AG20443 (cell line): ENCODE data around the gene ZNF200.
"Not testable (repeated sequence)": the region's sequence is repeated elsewhere in the genome, so short reads cannot be mapped to it uniquely, and the experiment has no call there.

ENCODE experiments used
- DNase-seq: peaks from one replicate; pipeline ENCODE4 v3.0.0; 2012; ENCODE audit warnings: low spot score, mixed read lengths

Gene ZNF200

DNA sequence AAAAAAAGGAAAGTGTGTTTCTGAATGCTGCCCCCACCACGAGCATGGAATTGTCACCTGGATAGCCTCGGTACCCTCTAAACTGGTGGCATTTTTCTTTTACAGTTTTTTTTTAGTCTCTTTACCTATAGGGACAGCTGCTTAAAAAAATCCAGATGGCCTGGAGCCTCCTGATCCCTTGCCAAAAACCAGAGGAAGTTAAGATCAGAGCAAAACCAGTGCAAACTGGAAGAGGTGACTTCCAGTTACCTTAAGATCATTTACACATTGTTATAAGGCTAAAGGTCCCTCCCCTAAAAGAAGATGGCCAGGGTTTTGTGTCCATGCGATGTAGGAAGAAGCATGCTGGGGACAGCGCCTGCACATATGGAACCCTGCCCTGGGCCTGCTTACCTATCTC is 18.0 kb upstream of the ZNF200 start:
- no peak for DNase-seq

DNA sequence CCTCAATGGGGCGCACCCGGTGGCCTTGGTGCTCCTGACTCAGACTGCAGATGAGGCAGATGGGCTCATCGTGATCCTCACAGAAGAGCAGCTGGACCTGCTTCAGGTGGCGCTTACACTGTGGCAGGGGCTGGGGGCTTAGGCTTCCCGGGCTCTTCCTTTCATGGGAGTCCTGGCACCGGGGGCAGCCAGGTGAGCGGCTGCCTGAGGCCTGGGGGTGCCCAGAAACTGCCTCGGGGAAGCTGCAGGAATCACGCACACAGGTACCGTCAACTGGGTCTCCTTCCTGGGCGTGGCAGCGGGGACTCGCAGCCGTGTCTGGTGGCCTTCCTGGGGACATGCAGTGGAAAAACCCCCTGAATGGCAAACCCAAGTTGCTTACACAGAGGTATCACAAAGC is 14.5 kb upstream of the ZNF200 start:
- no peak for DNase-seq

DNA sequence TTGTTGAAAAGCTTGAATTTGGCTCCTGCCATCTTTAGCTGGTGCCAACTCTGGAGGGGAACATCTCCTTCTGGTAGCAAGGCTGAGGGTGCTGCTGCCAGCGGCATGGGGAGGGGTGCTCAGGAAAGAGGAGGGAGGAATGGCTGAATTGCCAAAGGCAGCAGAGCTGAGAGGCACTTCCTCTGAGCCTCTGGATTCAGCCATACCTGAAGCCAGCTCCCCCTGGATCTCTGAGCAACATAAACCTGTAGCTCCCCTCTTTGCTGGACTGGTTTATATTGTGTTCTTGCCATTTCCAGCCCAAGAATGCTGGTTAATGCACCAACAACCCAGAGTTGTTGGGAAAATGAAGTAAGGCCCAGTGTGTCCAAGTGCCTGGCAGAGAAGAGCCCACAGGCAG is 14.1 kb upstream of the ZNF200 start:
- DNase-seq = no peak

DNA sequence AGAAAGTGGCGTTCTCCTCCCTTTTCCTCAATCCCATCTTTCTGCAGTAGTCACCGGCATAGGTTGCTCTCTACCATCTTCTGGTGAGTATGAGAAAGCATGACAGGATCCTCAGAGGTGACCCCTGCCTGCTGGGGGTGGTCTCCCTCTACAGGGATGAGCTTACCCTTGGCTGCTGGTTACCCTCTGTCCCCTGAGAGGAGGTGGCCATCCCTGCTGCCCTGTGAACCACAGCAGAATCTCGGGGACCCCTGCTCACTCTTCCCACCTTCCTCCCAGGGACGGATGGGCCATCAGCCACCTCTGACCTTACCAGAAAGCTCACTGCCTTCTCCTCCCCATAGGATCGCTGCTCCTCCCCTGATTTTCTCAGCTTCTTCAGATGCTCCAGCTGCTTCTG is 13.6 kb upstream of the ZNF200 start:
- no peak for DNase-seq

DNA sequence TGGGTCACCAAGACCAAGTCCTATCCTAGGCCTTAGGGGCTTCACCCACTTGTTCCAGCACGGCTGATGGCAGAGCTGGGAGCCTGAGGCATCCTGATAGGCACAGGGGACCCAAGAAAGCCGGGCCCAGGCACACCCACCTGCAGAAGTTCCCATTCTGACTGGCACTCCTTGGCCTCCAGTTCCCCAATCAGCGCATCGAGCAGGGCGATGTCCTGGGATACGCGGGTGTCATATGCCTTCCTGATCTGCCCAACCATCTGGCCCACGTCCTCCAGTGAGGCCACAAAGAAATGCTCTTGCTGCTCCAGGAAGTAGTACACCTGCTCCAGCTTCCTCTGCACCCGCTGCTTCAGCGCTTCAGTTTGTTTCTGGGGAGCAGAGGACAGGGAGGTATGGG is 11.9 kb upstream of the ZNF200 start:
- DNase-seq = no peak

DNA sequence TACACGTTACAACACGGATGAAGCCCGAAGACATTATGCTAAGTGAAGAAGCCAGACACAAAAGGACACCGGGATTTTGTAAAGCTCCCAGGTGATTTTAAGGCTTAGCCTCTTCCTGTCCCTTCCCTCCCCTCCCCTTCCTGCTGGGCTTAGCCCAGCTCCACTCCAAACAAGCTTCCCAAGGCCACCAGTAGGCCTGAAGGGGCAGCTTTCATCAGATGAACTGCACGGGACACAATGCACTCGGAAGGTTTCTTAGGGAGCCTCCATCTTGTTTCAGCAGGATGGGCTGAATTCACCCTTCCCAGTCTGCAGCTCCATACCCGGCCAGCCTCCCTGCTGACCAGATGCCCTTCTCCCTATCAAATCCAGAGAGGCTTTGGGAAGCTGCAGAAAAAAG is 11.0 kb upstream of the ZNF200 start:
- no peak for DNase-seq

DNA sequence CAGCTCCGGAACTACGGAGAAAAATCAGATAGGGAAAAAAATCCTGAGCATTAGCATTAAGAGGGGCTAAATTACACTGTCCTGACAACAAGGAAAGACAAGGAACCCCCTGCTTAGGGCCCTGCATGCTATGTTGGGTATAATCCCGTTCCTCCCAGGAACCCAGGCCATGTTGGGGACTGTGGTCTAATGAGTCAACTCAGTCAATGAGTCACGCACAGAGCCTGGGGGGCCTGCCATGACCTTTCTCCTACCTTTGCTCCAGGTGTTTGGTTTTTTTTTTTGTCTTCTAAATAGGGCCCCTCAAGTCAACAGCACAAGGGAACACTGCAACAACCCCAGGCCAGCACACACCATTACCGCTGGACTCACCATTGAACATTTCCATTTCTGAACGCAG is 8.9 kb upstream of the ZNF200 start:
- no peak for DNase-seq

DNA sequence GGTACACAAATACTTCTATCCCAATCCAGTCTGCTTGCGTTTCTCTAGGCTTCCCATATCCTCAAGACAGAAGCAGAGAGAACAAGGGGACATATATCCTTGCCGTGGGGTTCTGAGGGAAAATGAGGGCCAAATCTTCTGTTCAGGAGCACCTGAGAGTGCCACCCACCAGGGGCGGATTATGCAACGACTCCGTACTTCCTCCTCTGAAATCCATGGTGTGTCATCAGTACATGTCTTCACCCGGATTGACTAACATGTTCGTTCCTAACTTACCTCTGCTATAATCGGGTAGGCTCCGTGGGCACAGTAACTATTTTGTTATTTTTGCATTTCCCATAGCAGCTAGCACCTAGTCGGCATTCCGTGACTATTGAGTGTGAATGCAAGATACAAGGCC is 7.8 kb upstream of the ZNF200 start:
- DNase-seq = no peak

DNA sequence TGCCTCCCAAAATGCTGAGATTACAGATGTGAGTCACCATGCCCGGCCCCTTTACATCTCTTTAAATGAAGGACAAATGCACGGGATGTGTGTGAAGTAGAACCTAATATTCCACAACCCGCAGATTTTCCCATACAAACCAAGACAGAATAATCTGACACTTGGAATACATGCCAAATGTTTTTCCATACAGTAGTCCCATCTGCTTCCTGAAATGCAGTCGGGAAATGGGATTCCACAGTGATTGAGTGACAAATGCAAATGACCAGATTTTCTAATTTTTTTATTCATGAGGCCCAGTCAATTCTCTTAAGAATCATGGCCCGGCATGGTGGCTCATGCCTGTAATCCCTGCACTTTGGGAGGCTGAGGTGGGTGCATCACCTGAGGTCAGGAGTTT is 6.8 kb upstream of the ZNF200 start:
- no peak for DNase-seq

DNA sequence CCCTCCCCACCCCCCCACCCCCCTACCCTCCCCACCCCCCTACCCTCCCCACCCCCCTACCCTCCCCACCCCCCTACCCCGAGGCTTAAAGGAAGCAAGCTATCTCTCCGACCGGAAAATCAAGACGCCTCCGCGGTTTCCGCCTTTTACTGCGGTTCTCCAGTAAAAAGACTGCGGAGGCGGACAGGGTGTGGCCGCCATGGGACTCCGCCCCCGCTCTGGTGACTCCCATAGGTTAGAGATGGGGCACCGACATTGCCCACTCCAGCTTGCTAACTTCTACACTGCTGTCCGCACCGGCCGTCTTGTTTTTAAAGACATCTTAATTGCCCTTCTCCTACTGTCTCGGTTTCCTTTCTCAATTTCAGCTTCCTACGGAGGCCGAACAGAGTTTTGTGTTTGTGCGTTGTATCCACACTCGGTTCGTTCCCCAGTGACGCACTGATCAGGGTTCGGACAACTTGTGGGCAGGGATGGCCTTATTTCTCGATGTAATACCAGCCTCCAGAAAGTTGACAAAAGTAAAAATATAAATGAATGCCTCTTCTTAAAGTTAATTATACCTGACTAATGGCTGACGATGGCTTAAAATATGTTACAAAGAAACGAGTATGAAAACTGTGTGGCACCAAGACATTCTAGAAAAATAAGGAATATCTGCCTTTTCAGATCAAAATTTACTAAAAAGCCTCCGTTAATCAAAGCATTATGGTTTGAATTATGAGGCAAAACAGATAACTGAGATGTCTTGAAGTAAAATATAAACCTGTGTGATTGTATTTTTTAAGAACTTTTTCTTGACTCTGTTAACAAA is 1.1 kb upstream of the ZNF200 start:
- DNase-seq = no peak

DNA sequence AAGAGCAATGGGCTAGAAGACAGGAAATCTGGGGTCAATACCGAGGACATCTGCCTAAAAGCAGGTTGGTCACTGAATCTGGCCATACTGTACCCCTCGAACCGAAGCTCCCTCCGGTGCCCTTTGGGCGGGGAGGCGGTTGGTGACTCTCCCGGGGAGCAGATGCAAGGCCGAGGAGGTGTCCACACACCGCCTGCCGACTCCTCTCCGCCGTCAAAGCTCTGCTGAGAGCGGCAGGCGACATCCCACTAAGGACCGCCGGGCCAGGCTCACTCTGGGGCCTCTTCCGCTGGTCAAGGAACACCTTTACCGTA is 458 bp downstream of the ZNF200 start:
- DNase-seq = no peak

DNA sequence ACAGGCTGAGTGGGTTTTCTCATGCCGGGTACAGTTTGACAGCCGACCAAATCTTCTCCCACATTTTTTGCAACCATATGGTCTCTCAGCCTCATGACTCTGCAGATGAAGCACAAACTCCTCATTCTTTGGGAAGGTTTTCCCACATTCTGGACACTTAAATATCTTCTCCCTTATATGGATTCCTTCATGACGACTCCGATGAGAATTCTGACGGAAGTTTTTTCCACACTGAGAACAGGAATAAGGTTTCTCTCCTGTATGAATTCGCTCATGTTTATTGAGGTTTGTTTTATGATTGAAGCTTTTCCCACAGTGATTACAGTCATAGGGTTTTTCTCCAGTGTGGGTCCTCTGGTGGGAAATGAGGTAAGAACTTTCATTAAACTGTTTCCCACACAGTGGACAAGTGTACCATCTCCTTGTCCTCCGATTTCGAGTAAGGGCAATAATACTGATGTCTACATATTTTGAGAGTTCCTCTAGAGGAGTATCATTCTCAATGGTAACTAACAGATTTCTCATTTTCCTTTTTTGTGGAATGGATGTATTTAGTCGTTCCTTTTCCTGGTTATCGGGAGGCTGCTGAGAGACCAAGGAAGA is 10.9 kb downstream of the ZNF200 start:
- no peak for DNase-seq

DNA sequence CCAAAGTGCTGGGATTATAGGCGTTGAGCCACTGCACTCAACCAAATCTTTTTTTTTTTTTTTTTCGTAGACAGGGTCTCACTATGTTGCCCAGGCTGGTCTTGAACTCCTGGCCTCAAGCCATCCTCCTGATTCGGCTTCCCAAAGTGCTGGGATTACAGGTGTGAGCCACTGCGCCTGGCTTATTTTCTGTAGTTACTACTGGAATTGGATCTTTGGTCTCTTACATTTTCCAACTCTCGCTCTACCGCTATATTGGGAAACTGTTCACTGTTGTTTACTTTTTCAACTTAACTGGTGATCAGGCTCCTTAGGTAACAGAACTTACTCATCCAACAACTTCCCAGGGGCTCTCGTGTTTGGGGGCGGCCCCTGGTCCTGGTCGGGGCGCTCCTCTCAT is 14.1 kb downstream of the ZNF200 start:
- no peak for DNase-seq

DNA sequence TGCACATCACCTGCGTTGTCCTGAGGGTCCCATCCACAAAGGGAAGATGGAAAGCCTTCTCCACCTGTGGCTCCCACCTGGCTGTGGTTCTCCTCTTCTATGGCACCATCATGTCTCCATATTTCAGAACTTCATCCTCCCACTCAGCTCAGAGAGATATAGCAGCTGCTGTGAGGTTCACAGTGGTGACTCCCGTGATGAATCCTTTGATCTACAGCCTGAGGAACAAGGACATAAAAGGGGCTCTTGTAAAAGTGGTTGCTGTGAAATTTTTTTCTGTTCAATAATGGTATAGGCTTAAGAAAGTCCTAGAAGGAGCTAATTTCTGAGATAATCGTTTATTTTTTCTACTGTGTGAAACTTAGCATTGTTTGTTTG is 18.7 kb downstream of the ZNF200 start:
- DNase-seq = no peak

DNA sequence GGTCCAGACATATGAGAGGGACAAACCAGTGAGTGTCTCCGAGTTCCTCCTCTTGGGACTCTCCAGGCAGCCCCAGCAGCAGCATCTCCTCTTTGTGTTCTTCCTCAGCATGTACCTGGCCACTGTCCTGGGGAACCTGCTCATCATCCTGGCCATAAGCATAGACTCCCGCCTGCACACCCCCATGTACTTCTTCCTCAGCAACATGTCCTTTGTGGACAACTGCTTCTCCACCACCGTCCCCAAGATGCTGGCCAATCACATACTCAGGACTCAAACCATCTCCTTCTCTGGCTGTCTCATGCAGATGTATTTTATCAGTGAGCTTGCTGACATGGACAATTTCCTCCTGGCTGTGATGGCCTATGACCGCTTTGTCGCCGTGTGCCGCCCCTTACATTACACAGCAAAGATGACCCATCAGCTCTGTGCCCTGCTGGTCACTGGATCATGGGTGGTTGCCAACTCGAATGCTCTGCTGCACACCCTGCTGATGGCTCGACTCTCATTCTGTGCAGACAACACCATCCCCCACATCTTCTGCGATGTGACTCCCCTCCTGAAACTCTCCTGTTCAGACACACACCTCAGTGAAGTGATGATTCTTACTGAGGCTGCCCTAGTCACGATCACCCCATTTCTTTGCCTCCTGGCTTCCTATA is 19.2 kb downstream of the ZNF200 start:
- no peak for DNase-seq

DNA sequence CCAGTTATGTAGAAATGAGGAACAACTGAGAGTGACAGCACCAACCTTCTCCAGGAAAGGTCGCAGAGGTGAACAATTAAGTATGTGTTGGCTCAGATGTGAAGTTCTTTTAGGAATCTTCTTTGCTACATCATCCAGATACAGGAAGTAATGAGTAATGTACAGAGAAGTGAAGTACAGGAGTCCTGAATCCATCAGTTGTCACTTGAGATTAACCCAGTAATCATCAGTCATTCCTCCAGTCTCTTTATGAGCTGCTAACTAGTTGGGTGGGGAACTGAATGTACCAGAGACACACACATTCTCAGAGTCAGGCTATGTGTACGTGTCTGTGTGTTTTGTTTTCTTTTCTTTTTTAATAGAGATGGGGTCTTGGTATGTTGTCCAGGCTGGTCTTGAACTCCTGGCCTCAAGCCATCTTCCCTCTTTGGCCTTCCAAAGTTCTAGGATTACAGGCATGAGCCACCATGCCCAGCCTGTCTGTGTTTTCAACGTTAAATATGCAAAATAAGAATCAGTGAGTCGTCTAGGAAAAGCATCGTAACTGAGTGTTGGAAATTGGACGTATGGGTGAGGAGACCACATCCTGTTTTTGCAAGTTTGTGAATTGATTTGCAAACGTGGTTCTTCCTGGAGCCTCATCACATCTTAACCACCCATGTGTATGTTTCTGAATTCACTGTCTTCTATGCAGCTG is 19.9 kb downstream of the ZNF200 start:
- DNase-seq = no peak

DNA sequence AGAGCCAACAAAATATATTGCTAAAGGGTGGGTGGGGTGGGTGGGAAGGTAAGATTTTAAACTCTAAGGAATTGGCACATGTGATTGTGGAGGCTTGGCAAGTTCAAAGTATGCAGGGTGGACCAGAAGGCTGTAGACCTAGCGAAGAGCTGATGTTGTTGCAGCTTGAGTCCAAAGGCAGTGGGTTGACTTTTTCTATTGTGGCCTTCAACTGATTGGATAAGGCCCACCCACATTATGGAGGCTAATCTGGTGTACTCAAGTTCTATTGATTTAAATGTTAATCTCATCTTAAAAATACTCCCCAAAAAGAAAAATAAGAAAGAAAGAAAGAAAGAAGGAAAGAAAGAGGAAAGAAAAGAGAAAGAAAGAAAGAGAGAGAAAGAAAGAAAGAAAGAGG is 22.4 kb downstream of the ZNF200 start:
- no peak for DNase-seq

DNA sequence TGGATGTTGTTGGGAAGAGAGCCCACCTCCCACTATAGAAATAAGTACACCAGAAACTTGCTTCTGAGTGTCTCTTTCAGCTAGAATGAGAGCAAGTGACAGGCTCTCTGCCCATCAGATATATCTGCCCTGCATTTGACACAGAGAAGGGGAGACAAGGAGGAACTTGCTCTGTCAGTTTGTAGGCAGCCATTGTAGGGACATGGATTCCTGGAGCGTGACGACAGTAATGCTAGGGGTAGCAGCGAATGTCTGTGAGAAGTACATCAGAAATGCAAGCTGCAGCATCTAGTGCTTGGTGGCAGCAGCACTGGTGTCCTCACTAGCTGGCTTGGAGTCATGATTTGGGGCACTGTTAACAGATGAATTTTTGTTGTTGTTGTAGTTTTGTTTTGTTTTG is 23.0 kb downstream of the ZNF200 start:
- no peak for DNase-seq

DNA sequence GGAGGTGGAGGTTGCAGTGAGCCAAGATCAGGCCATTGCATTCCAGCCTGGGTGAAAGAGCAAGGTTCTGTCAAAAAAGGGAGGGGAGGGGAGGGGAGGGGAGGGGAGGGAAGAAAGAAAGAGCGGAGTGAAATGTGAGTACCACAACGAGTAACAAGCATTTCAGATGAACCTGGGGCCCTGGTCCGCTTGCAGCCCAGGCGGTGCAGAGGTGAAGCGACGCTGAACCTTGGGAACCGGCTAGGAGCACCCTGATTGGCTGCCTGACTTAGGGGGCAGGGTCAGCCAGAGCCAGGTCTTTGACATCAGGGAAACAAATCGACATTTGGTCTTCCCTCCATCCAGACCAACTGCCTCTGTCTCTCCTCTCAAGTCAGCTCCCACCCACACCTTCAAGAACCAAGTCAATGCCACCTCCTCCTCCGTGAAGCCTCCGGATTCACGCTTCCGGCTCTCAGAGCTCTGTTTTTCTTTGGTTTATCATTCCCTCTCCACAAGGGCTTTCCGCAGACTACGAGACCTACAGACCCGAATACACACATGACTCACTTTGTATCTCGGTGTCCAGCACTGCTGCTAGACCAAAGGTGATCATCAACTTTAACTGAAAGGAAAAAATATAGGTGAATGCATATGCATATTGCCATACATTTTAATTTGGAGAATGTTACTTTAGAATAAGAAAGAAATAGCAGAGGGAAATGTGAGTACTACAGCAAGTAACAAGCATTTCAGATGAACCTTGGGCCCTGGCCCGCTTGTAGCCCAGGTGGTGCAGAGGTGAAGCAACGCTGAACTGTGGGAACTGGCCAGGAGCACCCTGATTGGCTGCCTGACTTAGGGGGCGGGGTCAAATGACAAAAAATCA is 27.6 kb downstream of the ZNF200 start:
- DNase-seq = no peak

DNA sequence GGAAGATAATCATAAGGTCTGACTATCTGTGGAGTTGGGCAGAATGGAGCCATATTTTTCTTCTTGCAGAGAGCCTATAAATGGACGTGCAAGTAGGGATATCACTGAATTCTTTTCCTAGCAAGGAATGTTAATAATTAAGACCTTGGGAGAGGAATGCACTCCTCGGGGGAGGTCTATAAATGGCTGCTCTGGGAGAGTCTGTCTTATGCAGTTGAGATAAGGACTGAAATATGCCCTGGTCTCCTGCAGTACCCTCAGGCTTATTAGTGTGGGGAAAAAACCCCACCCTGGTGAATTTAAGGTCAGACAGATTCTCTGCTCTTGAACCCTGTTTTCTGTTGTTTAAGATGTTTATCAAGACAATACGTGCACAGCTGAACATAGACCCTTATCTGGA is 29.0 kb downstream of the ZNF200 start:
- DNase-seq = not testable (repeated sequence)

DNA sequence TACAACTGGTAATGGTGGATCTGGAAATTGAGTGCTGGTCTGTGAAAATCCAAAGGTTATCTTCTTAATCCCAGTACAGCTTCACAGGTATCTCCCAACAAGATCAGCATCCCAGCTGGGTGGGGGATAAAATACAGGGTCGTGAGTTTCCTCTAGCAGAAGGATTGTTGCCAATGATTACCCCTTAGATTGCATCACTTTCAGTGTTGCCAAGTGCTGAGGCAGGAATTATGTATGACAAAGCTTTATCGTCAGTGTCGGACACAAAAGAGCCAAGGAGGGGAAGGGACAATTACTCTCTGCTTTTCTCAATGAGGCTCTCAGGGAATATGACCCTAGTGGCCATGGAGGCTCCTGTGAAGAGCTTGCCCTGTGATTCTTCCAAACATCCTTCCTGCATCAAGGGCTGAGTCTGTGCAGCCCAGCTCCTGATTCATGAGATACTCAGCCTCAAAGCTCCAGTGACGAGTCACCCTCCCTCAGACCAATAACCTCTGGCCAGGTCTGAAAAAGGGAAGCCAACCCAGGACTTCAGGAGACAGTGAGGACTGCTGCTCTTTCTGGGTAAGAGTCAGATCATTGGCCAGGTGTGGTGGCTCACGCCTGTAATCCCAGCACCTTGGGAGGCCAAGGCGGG is 31.9 kb downstream of the ZNF200 start:
- DNase-seq = no peak
